SW 1271 (cell line): ENCODE results near the gene LRRIQ3.

ENCODE experiments used
- DNase-seq, 2 experiments: peaks; one replicate each; lab custom pipeline; 2025; lab: John Stamatoyannopoulos, UW

LRRIQ3 gene

GRCh38 chr1:74113333-74113732, 84.6 kb downstream of the LRRIQ3 start:
- no peak for DNase-seq

GRCh38 chr1:74107394-74107793, 90.6 kb downstream of the LRRIQ3 start:
- no peak for DNase-seq

GRCh38 chr1:74091371-74091770, 106.6 kb downstream of the LRRIQ3 start:
- no peak for DNase-seq

DNA sequence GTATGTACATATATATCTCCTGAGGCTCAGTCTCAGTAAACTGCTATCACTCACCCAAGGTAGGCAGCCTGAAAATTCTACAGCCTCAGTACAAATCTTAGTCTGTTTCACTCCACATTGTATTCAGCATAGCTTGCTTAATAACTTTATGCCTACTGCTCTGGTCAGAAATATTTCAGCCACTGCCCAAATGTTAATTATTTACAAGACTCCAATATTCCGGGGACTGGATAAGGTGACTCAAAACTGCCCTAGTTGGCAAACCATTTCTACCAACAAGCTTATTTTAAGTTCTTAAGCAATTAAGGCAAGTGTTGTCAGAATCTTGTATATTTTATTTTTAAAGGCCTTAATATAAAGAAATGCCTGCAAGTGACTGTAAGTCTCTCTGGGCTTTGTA, 114.8 kb downstream of the LRRIQ3 start:
- no peak for DNase-seq

GRCh38 chr1:74065081-74065480, 132.9 kb downstream of the LRRIQ3 start:
- no peak for DNase-seq

DNA sequence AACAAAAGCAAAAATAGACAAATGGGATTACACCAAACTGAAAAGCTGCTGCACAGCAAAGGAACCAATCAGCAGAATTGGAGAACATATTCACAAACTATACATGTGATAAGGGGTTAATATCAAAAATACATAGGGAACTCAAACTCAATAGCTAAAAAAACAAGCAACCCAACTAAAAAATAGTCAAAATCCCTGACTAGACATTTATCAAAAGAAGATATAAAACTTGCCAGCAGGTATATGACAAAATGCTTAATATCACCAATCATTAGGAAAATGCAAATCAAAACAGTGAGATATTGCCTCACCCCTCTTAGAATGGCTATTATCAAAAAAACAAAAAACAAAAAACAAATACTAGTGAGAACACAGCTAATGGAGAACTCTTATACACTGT, 140.3 kb downstream of the LRRIQ3 start:
- DNase-seq: no peak

DNA sequence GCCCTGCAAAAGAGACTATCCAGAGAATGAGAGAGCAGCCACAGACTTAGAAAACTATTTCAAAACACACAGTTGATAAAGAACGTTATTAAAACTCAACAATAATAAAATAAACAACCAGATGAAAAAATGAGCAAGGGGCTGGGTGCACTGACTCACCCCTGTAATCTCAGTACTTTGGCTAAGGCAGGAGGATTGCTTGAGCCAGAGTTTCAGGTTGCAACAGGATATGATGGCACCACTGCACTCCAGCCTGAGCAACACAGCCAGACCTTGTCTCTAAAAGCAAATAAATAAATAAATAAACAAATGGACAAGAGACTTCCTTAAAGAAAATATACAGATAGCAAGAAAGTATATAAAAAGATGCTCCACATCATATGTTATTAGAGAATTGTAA, 144.6 kb downstream of the LRRIQ3 start:
- DNase-seq: no peak

- no peak for DNase-seq
Observed at GRCh38 chr1:74050386-74050785, 147.6 kb downstream of the LRRIQ3 start.

GRCh38 chr1:74038042-74038441, 159.9 kb downstream of the LRRIQ3 start:
- DNase-seq: no peak

DNA sequence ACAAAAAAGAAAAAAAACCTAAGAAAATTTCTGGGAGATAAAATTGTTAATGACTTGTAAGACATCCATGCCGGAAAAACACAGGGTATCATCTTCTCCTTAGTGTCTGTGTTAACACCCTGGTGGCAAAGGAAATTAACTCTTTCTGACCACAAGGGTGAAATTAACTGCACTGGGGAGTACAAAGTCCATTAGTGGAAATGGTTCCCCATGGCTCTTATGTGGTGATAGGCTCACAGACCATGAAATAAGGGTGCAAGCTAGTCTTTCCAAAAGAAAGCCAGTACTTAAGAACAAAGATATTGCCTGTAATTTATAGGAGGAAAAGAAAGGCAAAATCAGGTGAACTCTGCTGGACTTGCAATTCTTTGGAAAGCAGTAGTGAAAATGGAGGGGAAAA, 185.4 kb downstream of the LRRIQ3 start:
- no peak for DNase-seq

DNA sequence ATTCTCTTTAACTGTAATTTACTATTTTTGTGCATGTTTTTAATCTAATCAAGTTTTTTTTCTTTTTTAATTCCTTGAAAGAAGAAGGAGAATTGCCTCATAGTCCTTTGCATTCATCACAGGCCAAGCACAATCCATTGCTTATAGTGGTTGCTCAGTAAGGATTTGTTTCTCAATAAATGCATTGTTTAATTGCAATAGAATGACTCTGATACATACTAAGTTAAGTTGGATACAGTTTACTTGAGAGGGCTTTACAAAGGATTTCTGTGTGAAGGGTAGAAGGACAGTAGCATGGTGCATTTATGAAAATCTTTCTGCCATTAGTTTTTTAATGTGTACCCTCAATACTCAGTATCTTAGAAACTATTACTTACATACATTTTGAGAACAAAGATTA, 186.2 kb downstream of the LRRIQ3 start:
- DNase-seq: no peak

- peak in 1 of 2 experiments; percentile 2 for DNase-seq
Observed at GRCh38 chr1:74010206-74010605, 187.8 kb downstream of the LRRIQ3 start.

GRCh38 chr1:74005533-74005932, 192.4 kb downstream of the LRRIQ3 start:
- DNase-seq: no peak

- DNase-seq: no peak
Observed at GRCh38 chr1:74003806-74004205, 194.2 kb downstream of the LRRIQ3 start.

GRCh38 chr1:73998348-73998959, 199.5 kb downstream of the LRRIQ3 start:
- peak; percentile 2 to 24 for DNase-seq

- DNase-seq: no peak
Observed at GRCh38 chr1:73980324-73981040, 217.5 kb downstream of the LRRIQ3 start.

DNA sequence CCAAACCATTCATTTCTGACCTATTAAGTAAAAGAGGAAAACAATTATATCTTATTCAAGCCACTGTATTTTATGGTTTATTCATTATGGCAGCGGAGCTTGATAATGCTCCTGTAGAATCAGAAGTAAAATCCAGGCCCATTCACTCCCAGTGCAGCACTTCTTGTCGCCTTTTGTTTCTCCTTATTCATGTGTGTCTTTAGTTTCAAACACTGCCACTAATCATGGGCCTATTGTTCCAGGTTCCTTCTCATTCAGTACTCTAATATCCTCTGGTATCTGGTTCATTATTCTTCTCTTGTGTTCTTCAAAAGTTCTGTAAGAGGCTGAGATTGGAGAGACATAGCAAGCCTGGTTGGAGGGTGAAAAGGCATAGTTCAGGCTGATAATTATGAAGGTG, 218.3 kb downstream of the LRRIQ3 start:
- no peak for DNase-seq

DNA sequence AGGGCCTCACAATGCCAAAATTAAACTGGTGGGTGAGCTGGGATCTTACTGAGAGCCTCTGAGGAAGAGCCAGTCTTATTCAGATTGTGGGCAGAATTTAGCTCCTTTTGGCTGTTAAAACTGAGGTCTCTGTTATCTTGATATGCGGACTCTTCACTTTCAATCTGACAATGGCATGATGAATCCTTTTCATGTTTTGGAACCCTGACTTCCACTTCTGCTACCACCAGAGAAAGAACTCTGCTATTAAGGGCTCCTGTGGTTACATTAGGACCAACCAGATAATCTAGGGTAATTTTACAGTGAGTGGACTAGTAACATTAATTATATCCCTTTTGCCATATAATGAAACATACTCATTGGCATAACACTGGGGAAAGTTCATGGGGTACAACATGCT, 219.0 kb downstream of the LRRIQ3 start:
- no peak for DNase-seq
